DOHH2 (cell line): ENCODE results near the gene SCN4A.
"Not testable (repeated sequence)": the region's sequence is repeated elsewhere in the genome, so short reads cannot be mapped to it uniquely, and the experiment has no call there.

ENCODE experiments used
- EZH2phosphoT487 ChIP-seq: fragments of 200-600 bp; sonication (generic); IDR thresholded peaks from 2 replicates; pipeline ENCODE4 v1.6.1; 2017; ENCODE audit warnings: borderline replicate concordance, mild to moderate bottlenecking, antibody characterized with exemption, low read length, moderate library complexity, mixed read lengths
- TF ChIP-seq, protein P1 (sequence below): fragments of 200-600 bp; sonication (generic); IDR thresholded peaks from one replicate; pipeline ENCODE4 v1.5.1; 2014; ENCODE audit warnings: antibody characterized with exemption, mild to moderate bottlenecking, low read depth, low read length; ENCODE audit not compliant: poor library complexity, severe bottlenecking

DNA sequence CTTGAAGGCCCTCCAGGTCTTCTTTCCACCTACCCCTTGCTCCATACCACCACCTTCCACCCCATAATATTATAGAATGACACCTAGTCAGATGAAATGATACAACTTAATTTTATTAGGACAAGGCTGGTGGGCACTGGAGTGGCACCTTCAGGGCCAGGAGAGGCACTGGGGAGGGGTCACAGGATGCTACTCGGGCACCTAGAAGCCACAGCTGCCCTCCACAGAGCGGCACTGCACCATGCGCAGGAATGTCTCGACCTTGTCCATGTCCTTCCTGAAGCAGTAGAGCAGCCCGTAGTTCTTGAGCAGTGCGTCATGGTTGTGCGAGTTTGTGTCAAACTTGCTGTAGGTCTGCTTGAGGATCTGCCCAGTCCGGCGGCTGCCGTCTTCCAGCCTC is 77.9 kb downstream of the SCN4A start:
- TF ChIP-seq, protein P1, sequence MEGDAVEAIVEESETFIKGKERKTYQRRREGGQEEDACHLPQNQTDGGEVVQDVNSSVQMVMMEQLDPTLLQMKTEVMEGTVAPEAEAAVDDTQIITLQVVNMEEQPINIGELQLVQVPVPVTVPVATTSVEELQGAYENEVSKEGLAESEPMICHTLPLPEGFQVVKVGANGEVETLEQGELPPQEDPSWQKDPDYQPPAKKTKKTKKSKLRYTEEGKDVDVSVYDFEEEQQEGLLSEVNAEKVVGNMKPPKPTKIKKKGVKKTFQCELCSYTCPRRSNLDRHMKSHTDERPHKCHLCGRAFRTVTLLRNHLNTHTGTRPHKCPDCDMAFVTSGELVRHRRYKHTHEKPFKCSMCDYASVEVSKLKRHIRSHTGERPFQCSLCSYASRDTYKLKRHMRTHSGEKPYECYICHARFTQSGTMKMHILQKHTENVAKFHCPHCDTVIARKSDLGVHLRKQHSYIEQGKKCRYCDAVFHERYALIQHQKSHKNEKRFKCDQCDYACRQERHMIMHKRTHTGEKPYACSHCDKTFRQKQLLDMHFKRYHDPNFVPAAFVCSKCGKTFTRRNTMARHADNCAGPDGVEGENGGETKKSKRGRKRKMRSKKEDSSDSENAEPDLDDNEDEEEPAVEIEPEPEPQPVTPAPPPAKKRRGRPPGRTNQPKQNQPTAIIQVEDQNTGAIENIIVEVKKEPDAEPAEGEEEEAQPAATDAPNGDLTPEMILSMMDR = not testable (repeated sequence)
- TF ChIP-seq EZH2phosphoT487 = not testable (repeated sequence)
